CD8-positive, alpha-beta memory T cell (primary cell): ENCODE results near the gene MAP3K15. TPM values are rescaled to one million over a fixed set of nuclear protein-coding genes. Genes with fewer than 3 reads are reported as not detected.

Experiments used
- CTCF ChIA-PET: fragments of 350-600 bp; sonication (Branson Sonifier 250); formaldehyde crosslinking; loops from one replicate; lab custom pipeline; 2021; ENCODE audit warnings: antibody characterized with exemption; lab: Charles Lee
- POLR2A ChIA-PET: fragments of 350-600 bp; sonication (Branson Sonifier 250); formaldehyde crosslinking; loops from one replicate; lab custom pipeline; 2021; ENCODE audit warnings: antibody characterized with exemption; lab: Charles Lee
- DNase-seq, 5 donors: peaks; one replicate each; pipeline versions ENCODE4 v3.0.0 to v3.0.0-alpha.2; 2020 to 2022; ENCODE audit warnings: mixed read lengths in 1 of 5
- H3K27ac ChIP-seq: one replicate; pipeline ENCODE4 v1.7.0; 2013; ENCODE audit warnings: low read depth, mild to moderate bottlenecking, low read length, moderate library complexity
- H3K27me3 ChIP-seq: 2 replicates; pipeline ENCODE4 v1.7.0; 2013; ENCODE audit warnings: low read length, mild to moderate bottlenecking; ENCODE audit not compliant: insufficient read depth, poor library complexity, severe bottlenecking
- H3K36me3 ChIP-seq: 2 replicates; pipeline ENCODE4 v1.7.0; 2013; ENCODE audit warnings: mild to moderate bottlenecking, low read length, moderate library complexity; ENCODE audit not compliant: insufficient read depth
- H3K4me1 ChIP-seq: 2 replicates; pipeline ENCODE4 v1.7.0; 2013; ENCODE audit warnings: mild to moderate bottlenecking, low read length, moderate library complexity; ENCODE audit not compliant: insufficient read depth
- H3K4me3 ChIP-seq: 2 replicates; pipeline ENCODE4 v1.7.0; 2013; ENCODE audit warnings: mild to moderate bottlenecking, low read length
- H3K9me3 ChIP-seq: 2 replicates; pipeline ENCODE4 v1.7.0; 2013; ENCODE audit warnings: mild to moderate bottlenecking, low read length
- H3K27ac Mint-ChIP-seq, 8 donors: one replicate each; pipeline ENCODE4 v1.8.0; 2020 to 2021; ENCODE audit warnings: mixed read lengths in 8 of 8, mild to moderate bottlenecking in 6 of 8, inconsistent platforms in 3 of 8, moderate library complexity in 3 of 8
- H3K27me3 Mint-ChIP-seq, 2 donors: one replicate each; pipeline ENCODE4 v1.8.0; 2020 to 2021; ENCODE audit warnings: mixed read lengths in 2 of 2, mild to moderate bottlenecking in 1 of 2, moderate library complexity in 1 of 2
- H3K36me3 Mint-ChIP-seq, 3 donors: one replicate each; pipeline ENCODE4 v1.8.0; 2020 to 2021; ENCODE audit warnings: mixed read lengths in 3 of 3, inconsistent platforms in 1 of 3, mild to moderate bottlenecking in 1 of 3
- H3K4me1 Mint-ChIP-seq, 3 donors: one replicate each; pipeline ENCODE4 v1.8.0; 2020 to 2021; ENCODE audit warnings: mixed read lengths in 3 of 3, inconsistent platforms in 1 of 3, mild to moderate bottlenecking in 1 of 3
- H3K4me3 Mint-ChIP-seq, 7 donors: one replicate each; pipeline ENCODE4 v1.8.0; 2020 to 2021; ENCODE audit warnings: mixed read lengths in 7 of 7, mild to moderate bottlenecking in 6 of 7, moderate library complexity in 4 of 7, inconsistent platforms in 2 of 7
- H3K9me3 Mint-ChIP-seq, 5 donors: one replicate each; pipeline ENCODE4 v1.8.0; 2020 to 2022; ENCODE audit warnings: mixed read lengths in 5 of 5, mild to moderate bottlenecking in 3 of 5, moderate library complexity in 2 of 5, inconsistent platforms in 1 of 5
- polyA plus RNA-seq: library from polyadenylated mRNA; unstranded; fragments of 300-500 nt; fragmentation: Illumina TruSeq; gene quantifications from one replicate; pipeline ENCODE4 v1.2.3, GENCODE V29; 2021
- total RNA-seq, 2 experiments: library from RNA; stranded (reverse); gene quantifications; one replicate each; pipeline ENCODE4 v1.2.3, GENCODE V29; 2021

The MAP3K15 gene
- total RNA-seq (under 1 TPM; 0.13 to 0.28 TPM), polyA plus RNA-seq (not detected)

DNA sequence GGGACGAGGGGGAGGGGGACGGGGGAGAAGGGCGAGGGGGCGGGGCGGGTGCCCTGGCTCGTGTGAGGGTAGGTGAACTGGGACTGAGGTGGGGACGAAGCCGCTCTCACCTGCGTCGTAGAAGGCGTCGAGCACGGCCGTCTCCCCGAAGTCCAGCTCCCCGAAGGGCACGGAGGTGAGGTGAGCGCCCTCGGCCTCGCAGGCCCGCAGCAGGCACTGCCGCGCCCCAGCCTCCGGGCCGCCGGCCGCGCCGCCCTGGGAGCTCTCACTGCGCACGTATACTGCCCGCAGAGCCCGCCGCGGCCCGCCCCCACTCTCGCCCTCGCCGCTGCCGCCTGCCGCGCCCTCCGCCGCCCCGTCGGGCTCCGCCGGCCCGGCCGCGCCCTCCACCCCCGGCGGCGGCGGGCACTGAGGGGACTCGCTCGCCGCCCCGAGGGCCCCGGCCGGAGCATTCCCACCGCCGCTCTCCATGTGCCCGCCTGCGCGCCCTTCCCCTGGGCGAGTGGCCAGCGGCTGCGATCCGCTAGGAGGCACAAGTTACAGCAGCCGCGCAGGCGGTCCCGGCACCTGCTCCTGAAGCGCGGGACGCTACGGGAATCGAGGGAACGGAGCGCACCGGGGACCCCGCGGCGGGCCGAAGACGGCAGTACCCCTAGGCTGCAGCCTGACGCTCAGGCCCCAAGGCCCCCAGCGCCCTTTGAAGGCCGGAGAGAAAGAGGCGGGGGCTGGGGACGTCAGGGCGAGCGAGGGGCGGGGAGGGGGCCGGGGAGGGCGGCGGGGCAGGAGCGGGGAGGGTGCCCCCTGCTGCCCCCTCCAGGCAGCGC lies at the start of gene MAP3K15:
Gene MAP3K15 (minus strand): TSS at position 718 of the 824 bp plus-strand sequence. CDS start 247 bp downstream, at position 471.
- no peaks in the 10 kb centered on the region for H3K27me3 ChIP-seq
- CTCF ChIA-PET = no interaction called here
- DNase-seq = peak in 1 of 5 donors; percentile 3
- POLR2A ChIA-PET = no interaction called here
- H3K36me3 ChIP-seq = no peaks in the 10 kb centered on the region
- no peaks in the 10 kb centered on the region for H3K9me3 ChIP-seq
- peaks cover 0 to 4% (median 0%) of the 10 kb centered on the region in 3 donors for H3K36me3 Mint-ChIP-seq
- H3K4me1 ChIP-seq = no peaks in the 10 kb centered on the region
- H3K4me1 Mint-ChIP-seq = peaks cover 0 to 11% (median 0%) of the 10 kb centered on the region in 3 donors
- peak within 1 kb of the TSS in 6 of 7 donors; percentile 48 to 72 (median 62) for H3K4me3 Mint-ChIP-seq
- peaks cover 13 to 33% of the 10 kb centered on the region in 2 donors for H3K27me3 Mint-ChIP-seq
- H3K4me3 ChIP-seq = no peak within 1 kb of the TSS
- H3K27ac Mint-ChIP-seq = no peak within 1 kb of the TSS
- no peak within 1 kb of the TSS for H3K27ac ChIP-seq
- peaks cover 0 to 29% (median 8%) of the 10 kb centered on the region in 5 donors for H3K9me3 Mint-ChIP-seq

DNA sequence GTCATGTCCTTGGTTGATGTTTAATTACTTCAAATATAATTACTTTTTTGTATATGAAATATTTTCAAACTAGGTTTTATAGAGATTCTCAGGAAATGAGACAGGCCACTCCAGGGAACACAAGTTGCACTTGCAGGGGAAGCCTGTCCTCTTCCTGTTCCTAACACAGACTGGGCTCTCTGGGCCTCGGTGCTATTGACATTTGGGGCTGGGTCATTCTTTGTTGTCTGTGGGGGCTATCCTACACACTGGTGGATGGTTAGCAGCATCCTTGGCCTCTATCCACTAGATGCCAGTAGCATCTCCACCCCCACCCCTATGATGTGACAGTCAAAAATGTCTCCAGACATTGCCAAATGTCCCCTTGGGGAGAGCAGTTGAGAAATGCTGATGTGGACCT lies 49.3 kb upstream of the MAP3K15 start:
- no peaks in the 10 kb centered on the region for H3K9me3 ChIP-seq
- H3K36me3 ChIP-seq = no peaks in the 10 kb centered on the region
- Mint-ChIP-seq H3K4me1 (peaks cover 26 to 37% (median 34%) of the 10 kb centered on the region in 3 donors), H3K9me3 (no peaks in the 10 kb centered on the region), H3K27me3 (peaks cover 0 to 4% of the 10 kb centered on the region in 2 donors), H3K27ac (peak overlapping the region in 3 of 8 donors; percentile 29 to 69 (median 33)), H3K36me3 (peaks cover 0 to 66% (median 4%) of the 10 kb centered on the region in 3 donors), H3K4me3 (no peak overlapping the region)
- H3K27me3 ChIP-seq = no peaks in the 10 kb centered on the region
- no peak overlapping the region for H3K27ac ChIP-seq
- no peaks in the 10 kb centered on the region for H3K4me1 ChIP-seq
- CTCF ChIA-PET = no interaction called here
- no peak for DNase-seq
- POLR2A ChIA-PET = no interaction called here
- H3K4me3 ChIP-seq = no peak overlapping the region

- CTCF ChIA-PET = interaction anchor here (1.1 kb wide), 1 partner anchor 191 kb away, joined by 3 read pairs; no protein-coding TSS in a partner anchor
Observed at GRCh38 chrX:19563746-19564145, 48.4 kb upstream of the MAP3K15 start.

GRCh38 chrX:19563327-19563726 lies 48.0 kb upstream of the MAP3K15 start:
- Mint-ChIP-seq H3K36me3 (peaks cover 0 to 57% (median 3%) of the 10 kb centered on the region in 3 donors), H3K4me1 (peaks cover 24 to 33% (median 29%) of the 10 kb centered on the region in 3 donors), H3K4me3 (peak overlapping the region in 1 of 7 donors; percentile 46), H3K9me3 (no peaks in the 10 kb centered on the region), H3K27ac (peak overlapping the region in 5 of 8 donors; percentile 1 to 76 (median 43)), H3K27me3 (peaks cover 0 to 4% of the 10 kb centered on the region in 2 donors)
- Histone ChIP-seq H3K4me1 (no peaks in the 10 kb centered on the region), H3K27me3 (no peaks in the 10 kb centered on the region), H3K27ac (no peak overlapping the region), H3K9me3 (no peaks in the 10 kb centered on the region), H3K4me3 (no peak overlapping the region), H3K36me3 (no peaks in the 10 kb centered on the region)
- CTCF ChIA-PET = interaction anchor here (1.1 kb wide), 1 partner anchor 191 kb away, joined by 3 read pairs; no protein-coding TSS in a partner anchor
- no peak for DNase-seq
- POLR2A ChIA-PET = no interaction called here

More at GRCh38 chrX:19563746-19564145, 48.4 kb upstream of the MAP3K15 start:
- Mint-ChIP-seq H3K4me3 (peak overlapping the region in 1 of 7 donors; percentile 46), H3K9me3 (no peaks in the 10 kb centered on the region), H3K27me3 (peaks cover 0 to 4% of the 10 kb centered on the region in 2 donors), H3K36me3 (peaks cover 0 to 61% (median 4%) of the 10 kb centered on the region in 3 donors), H3K4me1 (peaks cover 24 to 33% (median 32%) of the 10 kb centered on the region in 3 donors), H3K27ac (peak overlapping the region in 6 of 8 donors; percentile 1 to 76 (median 48))
- Histone ChIP-seq H3K27ac (no peak overlapping the region), H3K36me3 (no peaks in the 10 kb centered on the region), H3K27me3 (no peaks in the 10 kb centered on the region), H3K9me3 (no peaks in the 10 kb centered on the region), H3K4me3 (no peak overlapping the region), H3K4me1 (no peaks in the 10 kb centered on the region)
- POLR2A ChIA-PET = no interaction called here
- no peak for DNase-seq

GRCh38 chrX:19560611-19561010 lies 45.3 kb upstream of the MAP3K15 start:
- Mint-ChIP-seq H3K4me3 (no peak overlapping the region), H3K27me3 (peaks cover 0 to 4% of the 10 kb centered on the region in 2 donors), H3K4me1 (peaks cover 19 to 28% (median 25%) of the 10 kb centered on the region in 3 donors), H3K9me3 (no peaks in the 10 kb centered on the region), H3K36me3 (peaks cover 0 to 52% (median 0%) of the 10 kb centered on the region in 3 donors), H3K27ac (peak overlapping the region in 2 of 8 donors; percentile 19 to 88)
- Histone ChIP-seq H3K36me3 (no peaks in the 10 kb centered on the region), H3K9me3 (no peaks in the 10 kb centered on the region), H3K4me3 (no peak overlapping the region), H3K4me1 (no peaks in the 10 kb centered on the region), H3K27me3 (no peaks in the 10 kb centered on the region), H3K27ac (no peak overlapping the region)
- CTCF ChIA-PET = no interaction called here
- DNase-seq = no peak
- POLR2A ChIA-PET = no interaction called here

GRCh38 chrX:19557822-19558221 lies 42.5 kb upstream of the MAP3K15 start:
- Mint-ChIP-seq H3K27me3 (peaks cover 0 to 3% of the 10 kb centered on the region in 2 donors), H3K9me3 (no peaks in the 10 kb centered on the region), H3K4me3 (no peak overlapping the region), H3K36me3 (peaks cover 0 to 47% (median 0%) of the 10 kb centered on the region in 3 donors), H3K4me1 (peaks cover 11 to 19% (median 19%) of the 10 kb centered on the region in 3 donors), H3K27ac (peak overlapping the region in 1 of 8 donors; percentile 29)
- ChIA-PET CTCF (no interaction called here), POLR2A (no interaction called here)
- Histone ChIP-seq H3K4me3 (no peak overlapping the region), H3K36me3 (no peaks in the 10 kb centered on the region), H3K4me1 (no peaks in the 10 kb centered on the region), H3K27ac (no peak overlapping the region), H3K9me3 (no peaks in the 10 kb centered on the region), H3K27me3 (no peaks in the 10 kb centered on the region)
- no peak for DNase-seq

DNA sequence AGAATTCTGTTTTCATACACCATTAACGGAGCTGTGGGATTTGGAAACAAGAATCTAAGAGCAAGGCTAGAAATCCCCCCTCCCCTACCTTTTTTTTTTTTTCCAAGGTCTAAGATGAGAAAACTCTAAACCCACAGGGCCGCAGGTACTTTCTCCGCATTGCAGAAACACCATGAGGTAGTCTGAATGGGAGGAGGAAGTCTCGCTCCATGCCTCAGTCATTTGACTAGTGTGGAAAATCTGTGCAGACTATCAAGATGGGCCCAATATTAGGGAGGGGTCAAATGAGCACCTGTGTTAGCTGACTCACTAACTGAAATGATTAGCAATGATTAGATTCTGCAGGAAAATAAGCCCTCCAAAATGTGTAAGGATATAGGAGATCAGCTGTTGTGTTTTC lies 40.9 kb upstream of the MAP3K15 start:
- H3K36me3 ChIP-seq = no peaks in the 10 kb centered on the region
- no peak overlapping the region for H3K27ac ChIP-seq
- no peak overlapping the region for H3K4me3 Mint-ChIP-seq
- H3K27ac Mint-ChIP-seq = peak overlapping the region in 6 of 8 donors; percentile 54 to 94 (median 74)
- H3K4me3 ChIP-seq = no peak overlapping the region
- no peak for DNase-seq
- peaks cover 14 to 29% (median 23%) of the 10 kb centered on the region in 3 donors for H3K4me1 Mint-ChIP-seq
- POLR2A ChIA-PET = no interaction called here
- CTCF ChIA-PET = no interaction called here
- no peaks in the 10 kb centered on the region for H3K4me1 ChIP-seq
- no peaks in the 10 kb centered on the region for H3K9me3 Mint-ChIP-seq
- H3K36me3 Mint-ChIP-seq = peaks cover 0 to 46% (median 0%) of the 10 kb centered on the region in 3 donors
- no peaks in the 10 kb centered on the region for H3K27me3 ChIP-seq
- peaks cover 0 to 3% of the 10 kb centered on the region in 2 donors for H3K27me3 Mint-ChIP-seq
- no peaks in the 10 kb centered on the region for H3K9me3 ChIP-seq

DNA sequence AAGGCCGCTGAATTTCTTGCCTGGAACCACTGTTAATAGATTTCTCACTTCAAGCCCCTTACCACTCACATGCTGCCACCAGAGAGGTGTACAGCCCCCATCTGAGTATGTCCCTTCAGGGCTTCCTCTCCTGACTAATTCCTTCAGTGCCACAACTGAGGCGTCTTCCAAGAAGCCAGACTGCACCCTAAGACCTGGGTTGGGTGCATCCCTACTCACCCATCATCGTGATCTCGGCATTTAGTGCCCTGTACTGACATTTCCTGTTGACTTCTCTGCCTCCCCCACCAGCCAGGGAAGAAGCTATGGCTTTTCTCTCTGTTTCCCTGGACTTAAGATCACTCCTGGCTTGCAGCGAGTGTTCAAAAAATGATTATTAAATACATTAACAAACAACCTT lies 40.4 kb upstream of the MAP3K15 start:
- peaks cover 14 to 30% (median 23%) of the 10 kb centered on the region in 3 donors for H3K4me1 Mint-ChIP-seq
- H3K9me3 ChIP-seq = no peaks in the 10 kb centered on the region
- no peaks in the 10 kb centered on the region for H3K4me1 ChIP-seq
- DNase-seq = no peak
- no peak overlapping the region for H3K4me3 ChIP-seq
- peak overlapping the region; percentile 29 to 94 (median 69) for H3K27ac Mint-ChIP-seq
- peaks cover 0 to 3% of the 10 kb centered on the region in 2 donors for H3K27me3 Mint-ChIP-seq
- H3K36me3 ChIP-seq = no peaks in the 10 kb centered on the region
- peaks cover 0 to 49% (median 0%) of the 10 kb centered on the region in 3 donors for H3K36me3 Mint-ChIP-seq
- H3K9me3 Mint-ChIP-seq = no peaks in the 10 kb centered on the region
- ChIA-PET POLR2A (no interaction called here), CTCF (no interaction called here)
- no peak overlapping the region for H3K27ac ChIP-seq
- H3K27me3 ChIP-seq = no peaks in the 10 kb centered on the region
- no peak overlapping the region for H3K4me3 Mint-ChIP-seq
